NCI-H2029 treated with DMSO at 0.1 percent for 48 hours (cell line): ENCODE measurements around the gene SYPL1.

Source experiments
- DNase-seq: peaks from one replicate; lab custom pipeline; 2025; lab: John Stamatoyannopoulos, UW

SYPL1 gene

DNA sequence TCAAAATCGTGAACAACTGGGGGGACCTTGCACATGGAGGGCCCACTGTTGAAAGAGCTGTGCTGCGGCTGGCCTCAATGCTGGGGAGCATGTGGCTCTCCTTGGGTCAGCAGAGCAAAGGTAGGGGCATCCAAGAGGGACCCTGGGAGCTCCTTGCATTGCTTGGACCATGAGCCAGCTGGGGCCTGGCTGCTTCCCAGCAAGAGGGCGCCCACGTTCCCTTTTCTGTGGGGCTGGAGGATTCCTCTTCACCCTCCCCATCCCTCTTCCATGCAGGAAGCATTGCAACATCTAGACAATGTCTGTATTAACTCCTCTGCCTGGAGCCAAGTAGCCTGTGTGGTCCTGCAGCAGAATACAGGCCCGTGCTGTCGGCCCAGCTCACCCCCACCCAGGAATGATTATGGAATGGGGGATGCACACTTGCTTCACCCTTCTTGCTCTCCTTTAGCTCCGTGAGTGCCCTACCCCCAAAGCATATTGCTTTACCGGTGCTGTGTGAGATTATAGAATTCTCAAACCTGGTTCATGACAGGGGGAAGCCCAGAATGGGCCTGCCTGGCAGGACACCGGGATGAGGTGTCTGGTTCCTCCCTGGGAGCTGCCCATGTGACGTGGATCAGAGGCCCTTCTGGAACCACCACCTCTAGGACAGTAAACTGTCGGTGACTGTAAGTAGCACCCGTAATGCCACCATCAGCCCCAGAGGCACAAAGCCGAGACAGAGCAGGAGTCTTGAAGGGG is 61.9 kb downstream of the SYPL1 start:
- no peak for DNase-seq

DNA sequence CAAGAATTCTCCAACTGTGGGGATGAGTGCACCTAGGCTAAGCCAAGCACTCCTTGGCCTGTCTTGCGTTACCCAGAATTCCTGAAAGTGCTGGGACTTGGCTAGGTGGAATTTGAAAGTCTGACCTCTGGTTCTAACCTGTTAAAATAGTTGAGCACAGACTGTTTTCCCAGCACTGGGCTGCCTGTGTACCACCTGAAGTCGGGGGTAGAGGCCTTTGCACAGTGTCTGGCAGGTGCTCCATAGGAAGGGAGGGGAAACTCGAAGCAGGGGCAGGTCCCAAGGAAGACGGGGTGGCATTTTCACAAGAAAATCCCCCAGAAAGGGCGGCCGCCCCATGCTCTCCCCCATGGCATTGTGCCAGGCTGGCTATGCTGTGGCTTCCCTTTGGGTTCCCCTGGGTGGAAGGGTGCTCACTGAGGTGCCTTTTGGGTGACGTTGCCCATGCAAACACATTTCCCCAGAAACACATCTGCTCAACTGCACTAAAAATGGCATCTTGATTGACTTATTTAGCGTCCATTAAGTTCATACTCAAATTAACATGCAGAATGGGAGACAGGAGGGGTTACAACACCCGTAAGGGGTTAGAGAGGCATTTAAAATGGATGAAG is 62.9 kb downstream of the SYPL1 start:
- no peak for DNase-seq

- DNase-seq: no peak
Observed at GRCh38 chr7:106048706-106049020, 63.4 kb downstream of the SYPL1 start.

DNA sequence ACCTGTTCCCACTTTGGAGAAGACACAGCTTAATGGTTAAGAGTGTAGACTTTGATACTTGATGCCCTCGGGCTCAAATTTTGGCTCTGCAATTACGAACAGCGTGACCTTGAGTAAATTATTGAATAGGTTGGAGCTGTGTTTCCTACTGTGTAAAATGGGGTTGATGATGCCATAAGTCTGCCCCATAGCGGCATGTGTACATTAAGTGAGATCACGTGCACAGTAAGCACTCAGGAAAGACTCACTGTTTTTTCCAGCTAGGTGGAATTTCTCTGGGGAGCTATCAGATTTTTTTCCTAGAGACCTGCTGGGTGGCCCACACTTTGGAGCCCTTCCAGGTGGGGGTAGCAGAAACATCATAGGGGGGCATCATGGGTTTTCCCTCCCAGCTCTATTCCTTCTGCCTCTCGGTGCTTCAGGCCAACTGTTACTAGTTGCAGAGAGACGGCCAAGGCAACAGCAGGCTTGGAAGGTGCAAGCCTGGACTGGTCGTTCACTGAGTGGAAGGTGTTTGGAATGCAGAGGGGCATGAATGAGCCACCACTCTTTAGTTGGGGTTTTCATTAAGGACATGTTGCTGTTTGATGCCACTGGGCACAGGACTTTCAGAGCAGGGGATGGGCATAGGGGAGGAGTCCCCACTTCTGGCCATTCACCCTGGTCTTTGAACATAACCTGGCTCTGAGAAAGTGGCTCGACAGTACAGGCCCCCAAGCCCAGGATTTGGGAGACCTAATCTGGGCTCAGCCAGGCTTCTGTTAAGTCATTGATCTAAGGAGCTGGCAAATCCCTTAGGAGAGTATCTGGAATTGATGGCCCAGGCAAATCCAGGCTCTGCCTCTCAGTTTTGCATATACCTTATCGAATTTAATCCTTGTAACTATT is 64.0 kb downstream of the SYPL1 start:
- DNase-seq: no peak

GRCh38 chr7:106047184-106047583 is 64.9 kb downstream of the SYPL1 start:
- DNase-seq: no peak

DNA sequence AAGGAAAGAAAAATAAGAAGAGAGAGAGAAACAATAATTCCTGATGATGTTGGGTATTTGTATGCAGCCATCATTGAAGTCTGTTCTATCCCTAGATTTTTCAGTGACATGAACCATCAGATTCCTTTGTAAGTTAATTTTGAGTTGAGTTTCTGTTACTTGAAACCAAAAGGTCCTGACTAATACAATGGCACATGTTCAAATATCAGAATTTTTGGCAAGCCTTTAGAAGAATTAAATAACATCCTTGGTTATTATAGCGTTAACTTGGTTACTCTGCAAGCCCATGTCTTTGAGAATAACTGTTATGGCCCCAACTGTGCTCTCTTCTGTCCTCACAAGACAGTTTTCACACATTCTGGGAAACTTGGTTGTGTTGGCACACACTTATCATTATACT is 66.5 kb downstream of the SYPL1 start:
- DNase-seq: no peak

GRCh38 chr7:106045139-106045538 is 67.0 kb downstream of the SYPL1 start:
- DNase-seq: no peak

- DNase-seq: no peak
Observed at GRCh38 chr7:106042196-106042611, 69.9 kb downstream of the SYPL1 start.

DNA sequence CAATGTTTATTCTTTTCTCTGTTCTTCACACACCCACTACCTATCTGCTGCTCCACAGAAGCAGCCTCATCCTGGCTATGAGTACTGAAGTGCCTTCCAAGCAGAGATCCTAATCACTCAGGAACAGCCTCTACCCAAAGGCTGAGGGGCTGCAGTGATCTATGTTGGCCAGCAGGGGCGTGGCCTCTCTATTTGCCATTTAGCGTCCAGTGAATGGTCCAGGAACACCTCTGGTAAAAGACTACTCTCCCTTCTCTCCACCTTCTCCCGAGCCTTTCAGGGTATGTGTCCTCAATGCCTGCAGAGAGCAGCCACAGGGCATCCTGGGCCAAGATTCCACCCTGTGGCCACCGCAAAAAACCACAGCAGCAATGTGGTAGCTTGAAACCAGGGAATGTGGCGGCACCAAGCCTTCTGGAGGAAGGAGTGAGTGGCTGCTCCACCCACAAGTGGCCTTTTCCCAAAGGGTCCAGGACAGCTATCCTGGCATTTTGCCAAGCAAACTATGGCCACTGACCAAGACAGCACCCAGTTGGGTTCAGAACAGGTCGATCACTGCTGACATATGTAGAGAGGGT is 70.9 kb downstream of the SYPL1 start:
- DNase-seq: peak; percentile 21
